Testis (tissue), 3 donors: ENCODE data around the gene ANKRD13C. TPM values are rescaled to one million over a fixed set of nuclear protein-coding genes. Genes with fewer than 3 reads are reported as not detected.

Experiments used
- DNase-seq: peaks from one replicate; pipeline ENCODE4 v3.0.0-alpha.2; 2019
- H3K27ac ChIP-seq, 2 donors: fragments of 200-600 bp; sonication (generic); one replicate each; pipeline ENCODE4 v1.5.1; 2019
- H3K27me3 ChIP-seq: fragments of 200-600 bp; sonication (generic); one replicate; pipeline ENCODE4 v1.5.1; 2019
- H3K36me3 ChIP-seq: fragments of 200-600 bp; sonication (generic); one replicate; pipeline ENCODE4 v1.5.1; 2017; ENCODE audit warnings: low read depth; ENCODE audit errors: missing control alignments
- H3K4me1 ChIP-seq: fragments of 200-600 bp; sonication (generic); one replicate; pipeline ENCODE4 v1.5.1; 2019
- H3K4me3 ChIP-seq, 2 donors: fragments of 200-600 bp; sonication (generic); one replicate each; pipeline ENCODE4 v1.5.1; 2017 to 2019
- H3K9me3 ChIP-seq: fragments of 200-600 bp; sonication (generic); one replicate; pipeline ENCODE4 v1.5.1; 2017
- CTCF ChIP-seq, 3 experiments: fragments of 450-650 bp in 2 of 3; fragments of 200-600 bp in 1 of 3; sonication (generic) in 1 of 3; IDR thresholded peaks; one replicate each; pipeline ENCODE4 v1.5.1; 2016 to 2019; ENCODE audit warnings: antibody characterized with exemption in 3 of 3, mild to moderate bottlenecking in 2 of 3, moderate library complexity in 1 of 3
- POLR2A ChIP-seq: fragments of 450-650 bp; IDR thresholded peaks from one replicate; pipeline ENCODE4 v1.6.1; 2017; ENCODE audit warnings: antibody characterized with exemption, mild to moderate bottlenecking, moderate library complexity
- WGBS, 2 donors: methylation state at CpG; one replicate each; pipeline ENCODE4 v1.1.5; 2018; 5-methylcytosine and 5-hydroxymethylcytosine counted together
- intact Hi-C: fragments of 100-400 bp; cut with DNase I; formaldehyde crosslinking; loops from one replicate; pipeline ENCODE4 v1.15.1; 2023; ENCODE audit warnings: low total_unique reads
- polyA plus RNA-seq: library from polyadenylated mRNA; stranded (reverse); fragments of 350-450 nt; fragmentation: Illumina TruSeq; extraction: RNeasy Lipid Tissue Mini Kit (QIAGEN cat#74804); gene quantifications from one replicate; pipeline ENCODE4 v1.2.3, GENCODE V29; 2014; ENCODE audit warnings: low read depth, low replicate concordance; ENCODE audit not compliant: insufficient read depth
- total RNA-seq, 2 donors: library from RNA; depleted of rRNA; stranded (reverse); fragments of >200 nt; gene quantifications; one replicate each; pipeline ENCODE4 v1.2.3, GENCODE V29; 2016

The ANKRD13C gene
- total and polyA plus RNA-seq, 3 donors from 2014 or later: 8.0 to 21.7 (median 18.7) TPM

DNA sequence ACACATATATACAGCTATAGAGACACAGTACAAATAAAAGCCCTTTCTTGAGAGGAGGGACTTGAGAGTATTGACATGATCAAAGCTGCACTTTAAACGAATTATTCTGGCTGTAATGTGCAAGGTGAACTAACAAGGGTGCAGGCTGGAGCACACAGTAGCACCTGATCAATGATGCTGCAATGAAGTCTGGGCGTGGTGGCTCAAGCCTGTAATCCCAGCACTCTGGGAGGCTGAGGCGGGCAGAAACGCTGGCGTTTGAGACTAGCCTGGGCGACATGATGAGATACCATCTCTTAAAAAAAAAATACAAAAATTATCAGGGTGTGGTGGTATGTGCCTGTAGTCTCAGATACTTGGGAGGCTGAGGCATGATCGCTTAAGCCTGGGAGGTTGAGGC is 42.5 kb upstream of the ANKRD13C start:
- DNase-seq: no peak
- no peak for TF ChIP-seq CTCF (IDR thresholded peaks at IDR 0.05)
- no peak for TF ChIP-seq POLR2A
- Histone ChIP-seq H3K36me3 (no peaks in the 10 kb centered on the region), H3K27ac (no peak overlapping the region), H3K27me3 (no peaks in the 10 kb centered on the region), H3K4me3 (no peak overlapping the region), H3K9me3 (no peaks in the 10 kb centered on the region), H3K4me1 (no peaks in the 10 kb centered on the region)
- 89 to 92% methylated on average over 7 of the region's 7 CpGs for WGBS, 2 donors
- intact Hi-C loops: no loop called here

GRCh38 chr1:70396607-70397006 is 42.1 kb upstream of the ANKRD13C start:
- Histone ChIP-seq H3K9me3 (no peaks in the 10 kb centered on the region), H3K4me3 (no peak overlapping the region), H3K27me3 (no peaks in the 10 kb centered on the region), H3K27ac (no peak overlapping the region), H3K36me3 (no peaks in the 10 kb centered on the region), H3K4me1 (no peaks in the 10 kb centered on the region)
- TF ChIP-seq CTCF (IDR thresholded peaks at IDR 0.05) (no peak), POLR2A (no peak)
- DNase-seq: no peak
- 81 to 83% methylated on average over 2 of the region's 2 CpGs for WGBS, 2 donors
- intact Hi-C loops: no loop called here

GRCh38 chr1:70392626-70393025 is 38.1 kb upstream of the ANKRD13C start:
- no peaks in the 10 kb centered on the region for H3K4me1 ChIP-seq
- intact Hi-C loops: no loop called here
- no peak overlapping the region for H3K4me3 ChIP-seq
- H3K9me3 ChIP-seq: no peaks in the 10 kb centered on the region
- no peaks in the 10 kb centered on the region for H3K36me3 ChIP-seq
- H3K27ac ChIP-seq: no peak overlapping the region
- no peak for DNase-seq
- TF ChIP-seq POLR2A (no peak), CTCF (IDR thresholded peaks at IDR 0.05) (no peak)
- H3K27me3 ChIP-seq: no peaks in the 10 kb centered on the region

GRCh38 chr1:70387507-70387906 is 33.0 kb upstream of the ANKRD13C start:
- no peaks in the 10 kb centered on the region for H3K27me3 ChIP-seq
- H3K4me3 ChIP-seq: no peak overlapping the region
- no peak for DNase-seq
- H3K36me3 ChIP-seq: no peaks in the 10 kb centered on the region
- no peak for TF ChIP-seq POLR2A
- no peak for TF ChIP-seq CTCF (IDR thresholded peaks at IDR 0.05)
- no peaks in the 10 kb centered on the region for H3K4me1 ChIP-seq
- intact Hi-C loops: no loop called here
- no peaks in the 10 kb centered on the region for H3K9me3 ChIP-seq
- H3K27ac ChIP-seq: no peak overlapping the region
- 80 to 85% methylated on average over 5 of the region's 5 CpGs for WGBS, 2 donors

DNA sequence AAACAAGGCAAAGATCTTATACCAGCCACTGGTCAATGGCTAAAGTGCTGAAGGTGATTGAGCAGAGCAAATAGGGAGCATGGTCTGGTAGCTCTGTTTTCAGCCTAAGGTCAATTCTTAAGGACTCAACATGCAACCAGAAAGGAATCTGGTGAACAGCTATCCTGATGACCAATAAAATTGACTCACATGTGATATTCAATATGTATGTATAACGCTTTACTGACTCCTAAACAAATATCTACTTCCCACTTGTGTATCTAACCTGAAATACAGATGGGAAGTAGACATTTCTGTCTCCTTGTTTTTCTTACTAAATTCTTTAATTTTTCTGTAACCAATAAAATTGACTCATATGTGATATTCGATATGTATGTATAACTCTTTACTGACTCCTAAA is 31.6 kb upstream of the ANKRD13C start:
- no peak for DNase-seq
- Histone ChIP-seq H3K4me1 (no peaks in the 10 kb centered on the region), H3K9me3 (no peaks in the 10 kb centered on the region), H3K4me3 (no peak overlapping the region), H3K27me3 (no peaks in the 10 kb centered on the region), H3K27ac (no peak overlapping the region), H3K36me3 (no peaks in the 10 kb centered on the region)
- TF ChIP-seq CTCF (IDR thresholded peaks at IDR 0.05): no peak
- TF ChIP-seq POLR2A: no peak
- intact Hi-C loops: no loop called here
- 90% methylated on average over 2 of the region's 2 CpGs for WGBS, 2 donors
